ENCODE data around the gene GLI3. TPM values are rescaled to one million over a fixed set of nuclear protein-coding genes. Genes with fewer than 3 reads are reported as not detected.

The GLI3 gene
- polyA plus RNA-seq, 1 of the 3 experiments (the other 2 are of a cell fraction): 0.08 TPM

DNA sequence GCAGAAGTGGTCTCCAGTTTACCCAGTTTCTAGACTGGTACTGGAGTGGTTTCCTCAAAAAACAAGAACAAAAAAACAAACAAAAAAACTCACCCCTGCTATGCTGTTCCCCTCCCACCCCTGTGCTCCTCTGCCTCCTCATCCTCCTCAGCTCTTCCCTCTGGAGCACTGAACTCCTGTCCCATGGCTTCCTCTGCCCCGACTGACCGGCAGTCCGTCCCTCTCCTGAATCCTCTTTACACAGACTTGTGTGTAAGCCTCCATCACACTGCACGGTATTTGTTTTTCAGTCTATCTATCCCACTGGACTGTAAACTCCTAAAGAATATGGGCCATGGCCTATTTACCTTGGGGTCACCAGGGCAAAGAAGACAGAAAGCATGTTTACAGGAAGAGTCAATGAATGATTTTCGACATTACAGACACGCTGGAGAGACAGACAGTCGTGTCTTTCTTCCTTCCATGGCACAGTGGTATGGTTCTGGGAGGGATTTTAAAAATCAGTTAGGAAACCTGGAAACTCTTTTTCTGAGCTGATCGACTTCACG, 265.3 kb downstream of the GLI3 start:
- Histone ChIP-seq H3K27me3 (ENCODE audit: insufficient read depth) (peaks cover 48% of the 10 kb centered on the region), H3K36me3 (replicated peaks in 1 of 2; ENCODE audit: control insufficient read depth in 1 of 2, insufficient read depth in 2 of 2, low read length in 1 of 2) (no peaks in the 10 kb centered on the region), H3K4me2 (no peak overlapping the region), H2AFZ (ENCODE audit: low read depth) (no peak overlapping the region), H3F3A (replicated peaks; ENCODE audit: insufficient read depth) (no peaks in the 10 kb centered on the region), H3K79me2 (ENCODE audit: insufficient read depth) (no peaks in the 10 kb centered on the region), H3K9me3 (no peaks in the 10 kb centered on the region), H3K9me2 (no peaks in the 10 kb centered on the region), H3K4me3 (ENCODE audit: low read depth in 2 of 2, low read length in 1 of 2) (no peak overlapping the region), H3K27ac (ENCODE audit: low read depth in 2 of 2, low read length in 1 of 2) (no peak overlapping the region), H3K9ac (no peak overlapping the region), H4K20me1 (ENCODE audit: insufficient read depth) (no peaks in the 10 kb centered on the region), H3K4me1 (ENCODE audit: control insufficient read depth in 1 of 2, insufficient read depth in 2 of 2, low read depth in 1 of 2, low read length in 1 of 2) (no peaks in the 10 kb centered on the region)
- WGBS (ENCODE audit: low lambda C conversion rate): 23% methylated on average over 9 of the region's 9 CpGs
- CTCF ChIA-PET: interaction anchor here (1.8 to 2.1 kb wide), 3 partner anchors 8 to 31 kb away, joined by 5 to 9 read pairs (median 6); no protein-coding TSS in a partner anchor
- no peak for DNase-seq
- TF ChIP-seq FOXJ3 (CRISPR knock-in tag; IDR thresholded peaks at IDR 0.05): no peak
- TF ChIP-seq, protein P1, sequence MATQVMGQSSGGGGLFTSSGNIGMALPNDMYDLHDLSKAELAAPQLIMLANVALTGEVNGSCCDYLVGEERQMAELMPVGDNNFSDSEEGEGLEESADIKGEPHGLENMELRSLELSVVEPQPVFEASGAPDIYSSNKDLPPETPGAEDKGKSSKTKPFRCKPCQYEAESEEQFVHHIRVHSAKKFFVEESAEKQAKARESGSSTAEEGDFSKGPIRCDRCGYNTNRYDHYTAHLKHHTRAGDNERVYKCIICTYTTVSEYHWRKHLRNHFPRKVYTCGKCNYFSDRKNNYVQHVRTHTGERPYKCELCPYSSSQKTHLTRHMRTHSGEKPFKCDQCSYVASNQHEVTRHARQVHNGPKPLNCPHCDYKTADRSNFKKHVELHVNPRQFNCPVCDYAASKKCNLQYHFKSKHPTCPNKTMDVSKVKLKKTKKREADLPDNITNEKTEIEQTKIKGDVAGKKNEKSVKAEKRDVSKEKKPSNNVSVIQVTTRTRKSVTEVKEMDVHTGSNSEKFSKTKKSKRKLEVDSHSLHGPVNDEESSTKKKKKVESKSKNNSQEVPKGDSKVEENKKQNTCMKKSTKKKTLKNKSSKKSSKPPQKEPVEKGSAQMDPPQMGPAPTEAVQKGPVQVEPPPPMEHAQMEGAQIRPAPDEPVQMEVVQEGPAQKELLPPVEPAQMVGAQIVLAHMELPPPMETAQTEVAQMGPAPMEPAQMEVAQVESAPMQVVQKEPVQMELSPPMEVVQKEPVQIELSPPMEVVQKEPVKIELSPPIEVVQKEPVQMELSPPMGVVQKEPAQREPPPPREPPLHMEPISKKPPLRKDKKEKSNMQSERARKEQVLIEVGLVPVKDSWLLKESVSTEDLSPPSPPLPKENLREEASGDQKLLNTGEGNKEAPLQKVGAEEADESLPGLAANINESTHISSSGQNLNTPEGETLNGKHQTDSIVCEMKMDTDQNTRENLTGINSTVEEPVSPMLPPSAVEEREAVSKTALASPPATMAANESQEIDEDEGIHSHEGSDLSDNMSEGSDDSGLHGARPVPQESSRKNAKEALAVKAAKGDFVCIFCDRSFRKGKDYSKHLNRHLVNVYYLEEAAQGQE (IDR thresholded peaks at IDR 0.05; ENCODE audit: low read depth, low read length): no peak
- no peak for TF ChIP-seq POLR2AphosphoS5 (IDR thresholded peaks at IDR 0.05; ENCODE audit: low read depth, low read length)
- TF ChIP-seq GATA2 (CRISPR knock-in tag; IDR thresholded peaks at IDR 0.05): no peak
- TF ChIP-seq GABPA (IDR thresholded peaks at IDR 0.05; ENCODE audit: low read depth): no peak
- no peak for TF ChIP-seq RFX5 (IDR thresholded peaks at IDR 0.05; ENCODE audit: low read length)
- TF ChIP-seq RXRA (IDR thresholded peaks at IDR 0.05; ENCODE audit: borderline replicate concordance, low read depth): no peak
- POLR2A ChIA-PET: no interaction called here

DNA sequence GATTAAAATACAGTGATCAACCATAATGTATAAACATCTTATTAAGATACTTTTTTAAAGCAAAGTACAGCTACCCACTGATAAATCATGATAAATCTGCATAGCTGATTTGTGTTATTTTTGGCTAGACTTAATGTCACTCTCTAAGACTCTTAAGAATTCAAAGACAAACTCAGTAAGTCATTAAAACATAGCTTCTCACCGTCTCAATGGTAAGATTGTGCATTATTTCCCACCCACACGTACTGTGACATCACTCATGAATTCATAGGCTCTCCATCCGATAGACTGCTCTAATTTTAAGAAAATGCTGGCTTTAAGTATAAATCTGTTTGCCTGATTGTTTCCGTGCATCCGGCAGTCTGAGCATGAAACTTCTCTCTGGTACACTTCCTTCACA, 266.1 kb downstream of the GLI3 start:
- Histone ChIP-seq H3K79me2 (ENCODE audit: insufficient read depth) (no peaks in the 10 kb centered on the region), H3K4me3 (ENCODE audit: low read depth in 2 of 2, low read length in 1 of 2) (no peak overlapping the region), H3K4me1 (ENCODE audit: control insufficient read depth in 1 of 2, insufficient read depth in 2 of 2, low read depth in 1 of 2, low read length in 1 of 2) (no peaks in the 10 kb centered on the region), H3K9me3 (no peaks in the 10 kb centered on the region), H3K4me2 (no peak overlapping the region), H3K27ac (ENCODE audit: low read depth in 2 of 2, low read length in 1 of 2) (no peak overlapping the region), H3K27me3 (ENCODE audit: insufficient read depth) (peaks cover 44% of the 10 kb centered on the region), H3K9ac (no peak overlapping the region), H3F3A (replicated peaks; ENCODE audit: insufficient read depth) (no peaks in the 10 kb centered on the region), H3K9me2 (no peaks in the 10 kb centered on the region), H2AFZ (ENCODE audit: low read depth) (no peak overlapping the region), H3K36me3 (replicated peaks in 1 of 2; ENCODE audit: control insufficient read depth in 1 of 2, insufficient read depth in 2 of 2, low read length in 1 of 2) (no peaks in the 10 kb centered on the region), H4K20me1 (ENCODE audit: insufficient read depth) (no peaks in the 10 kb centered on the region)
- ChIA-PET POLR2A (no interaction called here), CTCF (interaction anchor here (1.8 to 2.1 kb wide), 3 partner anchors 8 to 30 kb away, joined by 5 to 9 read pairs (median 6); no protein-coding TSS in a partner anchor)
- DNase-seq: no peak
- TF ChIP-seq, protein P2, sequence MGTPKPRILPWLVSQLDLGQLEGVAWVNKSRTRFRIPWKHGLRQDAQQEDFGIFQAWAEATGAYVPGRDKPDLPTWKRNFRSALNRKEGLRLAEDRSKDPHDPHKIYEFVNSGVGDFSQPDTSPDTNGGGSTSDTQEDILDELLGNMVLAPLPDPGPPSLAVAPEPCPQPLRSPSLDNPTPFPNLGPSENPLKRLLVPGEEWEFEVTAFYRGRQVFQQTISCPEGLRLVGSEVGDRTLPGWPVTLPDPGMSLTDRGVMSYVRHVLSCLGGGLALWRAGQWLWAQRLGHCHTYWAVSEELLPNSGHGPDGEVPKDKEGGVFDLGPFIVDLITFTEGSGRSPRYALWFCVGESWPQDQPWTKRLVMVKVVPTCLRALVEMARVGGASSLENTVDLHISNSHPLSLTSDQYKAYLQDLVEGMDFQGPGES (IDR thresholded peaks at IDR 0.05; ENCODE audit: low read depth, low read length): no peak
- TF ChIP-seq GATA2 (CRISPR knock-in tag; IDR thresholded peaks at IDR 0.05): no peak
- WGBS (ENCODE audit: low lambda C conversion rate): 33% methylated on average over 5 of the region's 5 CpGs

Data from SK-N-SH (cell line).